Effector memory CD4-positive, alpha-beta T cell (primary cell): ENCODE data around the gene HPS3.
"Not testable (repeated sequence)": the region's sequence is repeated elsewhere in the genome, so short reads cannot be mapped to it uniquely, and the experiment has no call there.

ENCODE experiments used
- DNase-seq, 3 donors: peaks; one replicate each; pipeline ENCODE4 v3.0.0-alpha.2; 2020
- H3K27ac ChIP-seq: 2 replicates; pipeline ENCODE4 v1.7.0; 2013; ENCODE audit warnings: mild to moderate bottlenecking, low read length, moderate library complexity; ENCODE audit not compliant: insufficient read depth, poor library complexity, severe bottlenecking
- H3K27me3 ChIP-seq: replicated peaks from 2 replicates; pipeline ENCODE4 v1.7.0; 2013; ENCODE audit warnings: mild to moderate bottlenecking, low read length; ENCODE audit not compliant: insufficient read depth, control insufficient read depth, poor library complexity, severe bottlenecking
- H3K36me3 ChIP-seq: 2 replicates; pipeline ENCODE4 v1.7.0; 2013; ENCODE audit warnings: mild to moderate bottlenecking, low read length, moderate library complexity; ENCODE audit not compliant: control insufficient read depth, insufficient read depth
- H3K4me1 ChIP-seq: 2 replicates; pipeline ENCODE4 v1.7.0; 2013; ENCODE audit warnings: low read length, mild to moderate bottlenecking; ENCODE audit not compliant: control insufficient read depth, insufficient read depth, poor library complexity, severe bottlenecking
- H3K4me3 ChIP-seq: 2 replicates; pipeline ENCODE4 v1.7.0; 2013; ENCODE audit warnings: low read length, low read depth, mild to moderate bottlenecking; ENCODE audit not compliant: insufficient read depth, poor library complexity, severe bottlenecking
- H3K9me3 ChIP-seq: 2 replicates; pipeline ENCODE4 v1.7.0; 2013; ENCODE audit warnings: mild to moderate bottlenecking, low read length, moderate library complexity; ENCODE audit not compliant: control insufficient read depth

The HPS3 gene

DNA sequence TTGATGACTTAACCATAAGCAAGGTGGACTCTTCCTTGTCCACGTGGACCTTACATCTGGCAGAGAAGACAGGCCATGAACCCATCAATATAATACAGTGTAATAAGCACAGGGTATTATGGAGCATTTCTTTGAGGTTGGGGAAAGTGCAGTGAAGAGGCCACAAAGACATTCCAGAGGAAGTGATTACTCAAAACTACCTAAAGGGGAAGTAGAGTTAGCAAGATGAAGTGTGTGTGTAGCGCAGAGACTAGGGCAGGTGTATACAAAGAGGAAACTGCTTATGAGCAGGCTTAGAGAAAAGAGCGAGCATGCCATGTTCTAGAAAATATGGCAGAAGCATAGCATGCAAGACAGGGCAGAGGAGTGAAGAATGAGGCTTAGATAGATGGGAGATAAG lies 74.3 kb downstream of the HPS3 start:
- H3K4me1 ChIP-seq, result peaks cover 3% of the 10 kb centered on the region
- no peak overlapping the region for H3K27ac ChIP-seq
- H3K27me3 ChIP-seq, result no peaks in the 10 kb centered on the region
- DNase-seq, result no peak
- no peak overlapping the region for H3K4me3 ChIP-seq
- no peaks in the 10 kb centered on the region for H3K36me3 ChIP-seq
- H3K9me3 ChIP-seq, result no peaks in the 10 kb centered on the region

GRCh38 chr3:149204390-149204991 lies 75.1 kb downstream of the HPS3 start:
- H3K9me3 ChIP-seq, result no peaks in the 10 kb centered on the region
- H3K4me1 ChIP-seq, result peaks cover 3% of the 10 kb centered on the region
- no peaks in the 10 kb centered on the region for H3K27me3 ChIP-seq
- DNase-seq, result no peak
- no peaks in the 10 kb centered on the region for H3K36me3 ChIP-seq
- no peak overlapping the region for H3K27ac ChIP-seq
- no peak overlapping the region for H3K4me3 ChIP-seq

GRCh38 chr3:149207475-149207874 lies 78.0 kb downstream of the HPS3 start:
- Histone ChIP-seq H3K4me1 (peaks cover 3% of the 10 kb centered on the region), H3K9me3 (no peaks in the 10 kb centered on the region), H3K27me3 (no peaks in the 10 kb centered on the region), H3K36me3 (no peaks in the 10 kb centered on the region), H3K27ac (no peak overlapping the region), H3K4me3 (no peak overlapping the region)
- DNase-seq, result no peak

DNA sequence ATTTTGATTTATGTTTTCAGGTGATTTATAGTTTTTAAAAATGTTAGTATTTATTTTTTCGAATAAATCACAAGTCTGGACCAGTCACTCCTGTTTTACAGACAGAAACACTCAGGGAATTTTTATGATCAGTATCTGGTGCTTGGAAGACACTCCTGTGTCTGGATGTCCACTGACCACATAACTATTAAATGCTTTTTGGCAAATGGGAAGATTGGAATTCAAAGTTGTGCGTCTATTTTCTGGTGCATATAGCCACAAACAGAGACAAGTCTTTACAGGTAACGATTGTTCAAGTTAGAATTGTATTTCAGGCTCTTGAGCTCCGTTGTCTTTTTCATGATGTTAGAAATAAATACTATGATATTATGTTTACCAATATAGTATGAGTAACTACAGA lies 80.0 kb downstream of the HPS3 start:
- Histone ChIP-seq H3K4me1 (no peaks in the 10 kb centered on the region), H3K4me3 (no peak overlapping the region), H3K36me3 (no peaks in the 10 kb centered on the region), H3K9me3 (no peaks in the 10 kb centered on the region), H3K27ac (no peak overlapping the region), H3K27me3 (no peaks in the 10 kb centered on the region)
- DNase-seq, result no peak

- H3K4me3 ChIP-seq, result no peak overlapping the region
- H3K36me3 ChIP-seq, result no peaks in the 10 kb centered on the region
- no peak overlapping the region for H3K27ac ChIP-seq
- H3K9me3 ChIP-seq, result no peaks in the 10 kb centered on the region
- H3K4me1 ChIP-seq, result no peaks in the 10 kb centered on the region
- no peak for DNase-seq
- no peaks in the 10 kb centered on the region for H3K27me3 ChIP-seq
These were observed 82.9 kb downstream of the HPS3 start for GRCh38 chr3:149212386-149212785.

DNA sequence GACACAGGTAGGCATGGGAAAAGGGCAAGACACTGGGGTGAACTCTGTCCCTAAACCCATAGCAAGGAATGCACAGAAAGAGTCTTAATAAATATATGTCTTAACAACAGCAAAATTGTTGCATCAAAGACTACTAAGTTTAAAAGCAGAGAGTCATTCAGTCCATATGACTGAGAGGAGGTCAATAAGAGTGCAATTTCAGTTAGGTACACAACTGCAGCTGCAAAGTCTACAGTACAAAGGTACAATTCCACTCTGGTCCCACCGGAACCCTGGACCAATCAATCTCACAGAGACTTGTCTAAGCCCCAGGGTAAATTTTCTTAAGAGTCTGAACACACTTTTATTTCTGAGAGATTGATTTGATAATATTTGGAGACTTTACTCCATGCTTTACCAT lies 85.3 kb downstream of the HPS3 start:
- Histone ChIP-seq H3K27me3 (no peaks in the 10 kb centered on the region), H3K4me3 (no peak overlapping the region), H3K9me3 (no peaks in the 10 kb centered on the region), H3K4me1 (no peaks in the 10 kb centered on the region), H3K36me3 (no peaks in the 10 kb centered on the region), H3K27ac (no peak overlapping the region)
- no peak for DNase-seq

DNA sequence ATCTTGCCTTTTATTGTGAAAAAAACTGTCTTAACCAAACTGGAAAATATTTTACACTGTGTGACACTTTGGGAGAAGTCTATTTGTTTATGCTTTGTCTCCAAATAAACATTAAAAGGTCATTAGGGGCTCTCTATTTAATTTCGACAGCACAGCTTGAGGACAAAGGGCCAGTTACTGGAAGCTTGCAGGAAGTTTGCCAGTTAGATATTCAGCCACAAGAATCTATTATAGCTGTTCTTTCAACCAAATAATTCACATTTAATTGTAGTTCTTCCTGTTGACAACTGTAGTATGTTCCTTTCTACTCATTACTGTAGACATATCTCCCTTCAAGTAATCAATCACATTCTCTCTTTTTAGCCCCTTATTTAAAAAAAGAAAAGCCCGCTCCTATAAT lies 86.1 kb downstream of the HPS3 start:
- DNase-seq, result no peak
- Histone ChIP-seq H3K27ac (no peak overlapping the region), H3K9me3 (no peaks in the 10 kb centered on the region), H3K4me1 (no peaks in the 10 kb centered on the region), H3K4me3 (no peak overlapping the region), H3K27me3 (no peaks in the 10 kb centered on the region), H3K36me3 (no peaks in the 10 kb centered on the region)

DNA sequence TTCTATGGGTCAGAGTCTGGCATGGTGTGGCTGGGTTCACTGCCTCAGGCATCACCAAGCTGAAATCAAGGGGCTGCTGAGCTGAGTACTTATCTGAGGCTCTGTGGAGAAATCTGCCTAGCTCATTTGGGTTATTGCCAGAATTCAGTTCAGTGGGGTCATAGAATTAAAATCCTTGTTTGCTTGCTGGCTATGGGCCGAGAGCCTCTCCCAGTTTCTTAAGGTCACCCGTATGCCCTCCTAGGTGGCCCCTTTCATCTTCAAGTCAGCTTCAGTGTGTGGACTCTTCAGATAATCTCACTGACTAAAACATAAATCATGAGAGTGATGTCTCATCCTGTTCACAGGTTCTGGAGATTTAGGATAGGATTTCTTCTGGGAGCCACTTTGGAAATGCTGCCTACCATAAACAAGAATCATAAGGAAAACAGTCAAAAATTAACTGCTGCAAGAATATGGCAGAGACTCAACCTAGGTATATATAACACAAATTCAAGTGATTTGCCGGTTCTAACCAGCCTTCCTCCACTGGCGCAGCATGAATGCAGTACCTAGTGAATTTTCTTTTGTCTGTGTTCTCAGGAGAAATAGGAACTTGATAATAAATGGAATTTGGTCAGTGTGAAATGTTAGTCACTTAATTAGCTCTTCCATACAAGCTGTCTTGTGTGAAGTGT lies 86.9 kb downstream of the HPS3 start:
- no peaks in the 10 kb centered on the region for H3K9me3 ChIP-seq
- H3K27ac ChIP-seq, result no peak overlapping the region
- no peak overlapping the region for H3K4me3 ChIP-seq
- H3K4me1 ChIP-seq, result no peaks in the 10 kb centered on the region
- DNase-seq, result no peak
- no peaks in the 10 kb centered on the region for H3K36me3 ChIP-seq
- no peaks in the 10 kb centered on the region for H3K27me3 ChIP-seq

DNA sequence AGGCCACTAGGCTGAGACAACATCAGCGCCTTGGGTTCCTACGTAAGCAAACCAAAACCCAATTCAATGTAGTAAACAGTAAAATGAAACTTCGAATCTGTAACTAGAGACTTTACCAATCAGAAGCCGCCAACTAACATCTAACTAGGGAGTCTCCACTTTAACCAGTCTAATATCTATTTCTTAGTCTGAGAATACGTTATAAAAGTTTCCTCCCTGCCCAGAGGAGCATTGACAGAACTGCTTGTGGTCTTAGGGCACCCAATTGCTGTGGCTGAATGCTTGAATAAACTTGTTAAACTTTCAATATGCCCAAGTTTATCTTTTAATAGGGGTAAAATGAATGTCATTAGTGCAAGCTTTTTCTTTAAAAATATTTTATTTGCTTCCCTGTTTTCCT lies 87.9 kb downstream of the HPS3 start:
- H3K4me3 ChIP-seq, result no peak overlapping the region
- H3K27me3 ChIP-seq, result no peaks in the 10 kb centered on the region
- H3K4me1 ChIP-seq, result no peaks in the 10 kb centered on the region
- no peaks in the 10 kb centered on the region for H3K36me3 ChIP-seq
- no peak for DNase-seq
- H3K27ac ChIP-seq, result no peak overlapping the region
- H3K9me3 ChIP-seq, result no peaks in the 10 kb centered on the region

DNA sequence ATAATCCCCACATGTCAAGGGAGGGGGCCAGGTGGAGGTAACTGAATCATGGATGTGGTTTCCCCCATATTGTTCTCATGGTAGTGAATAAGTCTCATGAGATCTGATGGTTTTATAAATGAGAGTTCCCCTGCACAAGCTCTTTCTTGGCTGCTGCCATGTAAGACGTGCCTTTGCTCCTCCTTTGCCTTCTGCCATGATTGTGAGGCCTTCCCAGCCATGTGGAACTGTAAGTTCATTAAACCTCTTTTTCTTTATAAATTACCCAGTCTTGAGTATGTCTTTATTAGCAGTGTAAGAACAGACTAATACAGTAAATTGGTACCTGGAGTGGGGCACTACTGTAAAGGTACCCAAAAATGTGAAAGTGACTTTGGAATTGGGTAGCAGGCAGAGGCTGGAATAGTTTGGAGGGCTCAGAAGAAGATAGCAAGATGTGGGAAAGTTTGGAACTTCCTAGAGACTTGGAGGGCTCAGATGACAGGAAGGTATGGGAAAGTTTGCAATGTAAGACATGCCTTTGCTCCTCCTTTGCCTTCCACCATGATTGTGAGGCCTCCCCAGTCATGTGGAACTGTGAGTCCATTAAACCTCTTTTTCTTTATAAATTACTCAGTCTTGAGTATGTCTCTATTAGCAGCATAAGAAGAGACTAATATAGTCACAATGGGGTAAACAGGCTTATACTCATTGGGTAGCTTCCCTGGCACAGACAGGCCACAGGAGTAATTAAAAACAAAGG lies 90.1 kb downstream of the HPS3 start:
- not testable (repeated sequence) for H3K36me3 ChIP-seq, H3K4me3 ChIP-seq, H3K9me3 ChIP-seq, DNase-seq, H3K27ac ChIP-seq, H3K27me3 ChIP-seq, H3K4me1 ChIP-seq
